ENCODE measurements around the gene SAMD4B. TPM values are rescaled to one million over a fixed set of nuclear protein-coding genes. Genes with fewer than 3 reads are reported as not detected.
A peak's percentile ranks its signal among the peaks of the same experiment; 100 is the strongest.

Gene SAMD4B
- total RNA-seq, 2 experiments from 2014 or later = 59.4 to 60.0 TPM

GRCh38 chr19:39333507-39333906 is 8.7 kb upstream of the SAMD4B start:
- Histone ChIP-seq H3K4me3 (ENCODE audit: low read depth, low read length, poor library complexity, severe bottlenecking) (no peak overlapping the region), H4K20me1 (ENCODE audit: insufficient read depth, low read length) (no peaks in the 10 kb centered on the region)

GRCh38 chr19:39334444-39334976 is 7.7 kb upstream of the SAMD4B start:
- Histone ChIP-seq H4K20me1 (ENCODE audit: insufficient read depth, low read length) (no peaks in the 10 kb centered on the region), H3K9me2 (ENCODE audit: insufficient read depth, low read length) (no peaks in the 10 kb centered on the region), H2AFZ (ENCODE audit: low read length) (no peak overlapping the region), H3K4me3 (ENCODE audit: low read depth, low read length, poor library complexity, severe bottlenecking) (peak overlapping the region; percentile 81), H3K4me2 (ENCODE audit: low read length) (peak overlapping the region; percentile 77), H3K36me3 (ENCODE audit: insufficient read depth, low read length) (0 out of 2 replicates have a peak, but pooled peaks cover 3% of the 10 kb centered on the region), H3K9me3 (ENCODE audit: low read length) (no peaks in the 10 kb centered on the region), H3K27ac (ENCODE audit: low read depth, low read length, poor library complexity, severe bottlenecking) (peak overlapping the region; percentile 84), H3K4me1 (ENCODE audit: insufficient read depth, low read length, poor library complexity, severe bottlenecking) (peaks cover 38% of the 10 kb centered on the region), H3K79me2 (ENCODE audit: insufficient read depth, low read depth, low read length) (peaks cover 19% of the 10 kb centered on the region; the same call in 1 of the 2 replicates)
- no peak for DNase-seq (ENCODE audit: low spot score)
- ChIA-PET POLR2A (interaction anchor here (1.2 to 2.7 kb wide), 2 partner anchors 21 to 101 kb away, joined by 3 to 6 read pairs; partner anchors contain the start of gene RPS16), CTCF (ENCODE audit: unreplicated experiment) (no interaction called here)
- no TSS peak for BruUV-seq (replicated peaks)
- TF ChIP-seq EZH2phosphoT487 (IDR thresholded peaks at IDR 0.05; ENCODE audit: borderline replicate concordance, low read depth, low read length) (no peak), CTCF (conservative IDR thresholded peaks at IDR 0.05; ENCODE audit: low read length) (no peak)
- intact Hi-C loops (cut with micrococcal nuclease; ENCODE audit: unreplicated experiment) = no loop called here

More at GRCh38 chr19:39333507-39333906, 8.7 kb upstream of the SAMD4B start:
- H3K4me2 ChIP-seq (ENCODE audit: low read length) = no peak overlapping the region
- ChIA-PET POLR2A (no interaction called here), CTCF (ENCODE audit: unreplicated experiment) (no interaction called here)
- intact Hi-C loops (cut with micrococcal nuclease; ENCODE audit: unreplicated experiment) = no loop called here
- H3K79me2 ChIP-seq (ENCODE audit: insufficient read depth, low read depth, low read length) = peaks cover 19% of the 10 kb centered on the region; the same call in 1 of the 2 replicates
- H3K4me1 ChIP-seq (ENCODE audit: insufficient read depth, low read length, poor library complexity, severe bottlenecking) = peaks cover 36% of the 10 kb centered on the region
- TF ChIP-seq CTCF (conservative IDR thresholded peaks at IDR 0.05; ENCODE audit: low read length) = no peak
- no peak for TF ChIP-seq EZH2phosphoT487 (IDR thresholded peaks at IDR 0.05; ENCODE audit: borderline replicate concordance, low read depth, low read length)
- H3K27ac ChIP-seq (ENCODE audit: low read depth, low read length, poor library complexity, severe bottlenecking) = no peak overlapping the region
- H2AFZ ChIP-seq (ENCODE audit: low read length) = no peak overlapping the region
- no peak for DNase-seq (ENCODE audit: low spot score)
- no peaks in the 10 kb centered on the region for H3K9me2 ChIP-seq (ENCODE audit: insufficient read depth, low read length)
- no peaks in the 10 kb centered on the region for H3K9me3 ChIP-seq (ENCODE audit: low read length)
- TSS peak; percentile 61 for BruUV-seq (replicated peaks)
- H3K36me3 ChIP-seq (ENCODE audit: insufficient read depth, low read length) = peaks cover 4% of the 10 kb centered on the region; the same call in 1 of the 2 replicates

- 0 out of 2 replicates have a peak, but pooled peaks cover 3% of the 10 kb centered on the region for H3K36me3 ChIP-seq (ENCODE audit: insufficient read depth, low read length)
- H3K9me2 ChIP-seq (ENCODE audit: insufficient read depth, low read length) = no peaks in the 10 kb centered on the region
- no peak for DNase-seq (ENCODE audit: low spot score)
- intact Hi-C loops (cut with micrococcal nuclease; ENCODE audit: unreplicated experiment) = no loop called here
- POLR2A ChIA-PET = interaction anchor here (1.2 to 2.7 kb wide), 2 partner anchors 21 to 100 kb away, joined by 3 to 6 read pairs; partner anchors contain the start of gene RPS16
- no TSS peak for BruUV-seq (replicated peaks)
- no peaks in the 10 kb centered on the region for H3K9me3 ChIP-seq (ENCODE audit: low read length)
- H3K4me3 ChIP-seq (ENCODE audit: low read depth, low read length, poor library complexity, severe bottlenecking) = peak overlapping the region; percentile 81
- H3K4me1 ChIP-seq (ENCODE audit: insufficient read depth, low read length, poor library complexity, severe bottlenecking) = peaks cover 43% of the 10 kb centered on the region
- peak overlapping the region; percentile 60 for H2AFZ ChIP-seq (ENCODE audit: low read length)
- peaks cover 19% of the 10 kb centered on the region; the same call in 1 of the 2 replicates for H3K79me2 ChIP-seq (ENCODE audit: insufficient read depth, low read depth, low read length)
- CTCF ChIA-PET (ENCODE audit: unreplicated experiment) = no interaction called here
- TF ChIP-seq CTCF (conservative IDR thresholded peaks at IDR 0.05; ENCODE audit: low read length) (no peak), EZH2phosphoT487 (IDR thresholded peaks at IDR 0.05; ENCODE audit: borderline replicate concordance, low read depth, low read length) (no peak)
- H4K20me1 ChIP-seq (ENCODE audit: insufficient read depth, low read length) = no peaks in the 10 kb centered on the region
- peak overlapping the region; percentile 77 for H3K4me2 ChIP-seq (ENCODE audit: low read length)
- peak overlapping the region; percentile 84 for H3K27ac ChIP-seq (ENCODE audit: low read depth, low read length, poor library complexity, severe bottlenecking)
These were observed 7.1 kb upstream of the SAMD4B start for GRCh38 chr19:39335168-39335548.
